ENCODE data around the gene MRPL24. TPM values are rescaled to one million over a fixed set of nuclear protein-coding genes. Genes with fewer than 3 reads are reported as not detected.

The MRPL24 gene
- total and polyA plus RNA-seq, 9 of the 15 experiments (the other 6 are each of a cell fraction or from before 2014, with no cell fraction given), result 74.3 to 267 (median 113) TPM

DNA sequence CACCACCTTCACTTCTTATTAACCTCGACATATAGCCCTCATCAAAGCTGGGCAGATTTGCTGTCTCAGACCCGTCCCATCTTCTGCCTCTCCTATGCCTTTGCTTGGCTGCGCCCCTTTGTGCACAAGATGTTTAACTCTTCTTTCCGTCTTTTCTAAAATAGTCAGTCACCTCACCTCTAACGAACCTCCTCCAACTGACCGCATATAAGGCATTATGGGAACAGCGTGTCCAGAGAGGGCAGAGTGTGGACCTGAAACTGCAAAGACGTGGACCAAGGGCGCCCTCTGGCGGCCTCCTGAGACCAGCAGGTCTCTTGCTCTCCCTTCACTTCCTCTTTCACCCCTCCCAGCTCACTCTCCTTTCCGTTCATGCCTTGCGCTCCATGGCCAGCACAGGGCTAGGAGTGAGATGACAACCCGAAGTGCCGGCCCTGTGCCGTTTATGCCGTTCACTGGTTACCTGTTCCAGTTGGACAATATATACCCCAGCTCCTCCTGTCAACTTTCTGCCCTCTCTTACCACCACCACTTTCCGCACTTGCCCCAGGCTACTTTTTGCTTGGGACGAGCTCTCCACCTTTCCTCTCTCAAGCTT, 15.1 kb downstream of the MRPL24 start (continued):
- TF ChIP-seq TFAM (CRISPR knock-in tag; conservative IDR thresholded peaks at IDR 0.05), result no peak
- TF ChIP-seq FOXP4 (CRISPR knock-in tag; IDR thresholded peaks at IDR 0.05; ENCODE audit: borderline replicate concordance), result no peak
- TF ChIP-seq ZNF445 (CRISPR knock-in tag; IDR thresholded peaks at IDR 0.05; ENCODE audit: low read depth), result no peak
- TF ChIP-seq, protein P1, sequence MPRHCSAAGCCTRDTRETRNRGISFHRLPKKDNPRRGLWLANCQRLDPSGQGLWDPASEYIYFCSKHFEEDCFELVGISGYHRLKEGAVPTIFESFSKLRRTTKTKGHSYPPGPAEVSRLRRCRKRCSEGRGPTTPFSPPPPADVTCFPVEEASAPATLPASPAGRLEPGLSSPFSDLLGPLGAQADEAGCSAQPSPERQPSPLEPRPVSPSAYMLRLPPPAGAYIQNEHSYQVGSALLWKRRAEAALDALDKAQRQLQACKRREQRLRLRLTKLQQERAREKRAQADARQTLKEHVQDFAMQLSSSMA (CRISPR knock-in tag; IDR thresholded peaks at IDR 0.05), result no peak
- TF ChIP-seq HDAC2 (IDR thresholded peaks at IDR 0.05), result peak; percentile 39; the same call in 1 of the 2 replicates
- TF ChIP-seq ZC3H4 (CRISPR knock-in tag; IDR thresholded peaks at IDR 0.05; ENCODE audit: borderline replicate concordance), result no peak
- TF ChIP-seq, protein P2, sequence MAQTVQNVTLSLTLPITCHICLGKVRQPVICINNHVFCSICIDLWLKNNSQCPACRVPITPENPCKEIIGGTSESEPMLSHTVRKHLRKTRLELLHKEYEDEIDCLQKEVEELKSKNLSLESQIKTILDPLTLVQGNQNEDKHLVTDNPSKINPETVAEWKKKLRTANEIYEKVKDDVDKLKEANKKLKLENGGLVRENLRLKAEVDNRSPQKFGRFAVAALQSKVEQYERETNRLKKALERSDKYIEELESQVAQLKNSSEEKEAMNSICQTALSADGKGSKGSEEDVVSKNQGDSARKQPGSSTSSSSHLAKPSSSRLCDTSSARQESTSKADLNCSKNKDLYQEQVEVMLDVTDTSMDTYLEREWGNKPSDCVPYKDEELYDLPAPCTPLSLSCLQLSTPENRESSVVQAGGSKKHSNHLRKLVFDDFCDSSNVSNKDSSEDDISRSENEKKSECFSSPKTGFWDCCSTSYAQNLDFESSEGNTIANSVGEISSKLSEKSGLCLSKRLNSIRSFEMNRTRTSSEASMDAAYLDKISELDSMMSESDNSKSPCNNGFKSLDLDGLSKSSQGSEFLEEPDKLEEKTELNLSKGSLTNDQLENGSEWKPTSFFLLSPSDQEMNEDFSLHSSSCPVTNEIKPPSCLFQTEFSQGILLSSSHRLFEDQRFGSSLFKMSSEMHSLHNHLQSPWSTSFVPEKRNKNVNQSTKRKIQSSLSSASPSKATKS (CRISPR knock-in tag; IDR thresholded peaks at IDR 0.05), result no peak
- no peak for TF ChIP-seq HMG20A (CRISPR knock-in tag; conservative IDR thresholded peaks at IDR 0.05)
- TF ChIP-seq NCOA6 (IDR thresholded peaks at IDR 0.05), result no peak
- 0 out of 2 replicates have a peak, but pooled peaks have one; percentile 55 for TF ChIP-seq SMARCA4 (IDR thresholded peaks at IDR 0.05)
- TF ChIP-seq, protein P3, sequence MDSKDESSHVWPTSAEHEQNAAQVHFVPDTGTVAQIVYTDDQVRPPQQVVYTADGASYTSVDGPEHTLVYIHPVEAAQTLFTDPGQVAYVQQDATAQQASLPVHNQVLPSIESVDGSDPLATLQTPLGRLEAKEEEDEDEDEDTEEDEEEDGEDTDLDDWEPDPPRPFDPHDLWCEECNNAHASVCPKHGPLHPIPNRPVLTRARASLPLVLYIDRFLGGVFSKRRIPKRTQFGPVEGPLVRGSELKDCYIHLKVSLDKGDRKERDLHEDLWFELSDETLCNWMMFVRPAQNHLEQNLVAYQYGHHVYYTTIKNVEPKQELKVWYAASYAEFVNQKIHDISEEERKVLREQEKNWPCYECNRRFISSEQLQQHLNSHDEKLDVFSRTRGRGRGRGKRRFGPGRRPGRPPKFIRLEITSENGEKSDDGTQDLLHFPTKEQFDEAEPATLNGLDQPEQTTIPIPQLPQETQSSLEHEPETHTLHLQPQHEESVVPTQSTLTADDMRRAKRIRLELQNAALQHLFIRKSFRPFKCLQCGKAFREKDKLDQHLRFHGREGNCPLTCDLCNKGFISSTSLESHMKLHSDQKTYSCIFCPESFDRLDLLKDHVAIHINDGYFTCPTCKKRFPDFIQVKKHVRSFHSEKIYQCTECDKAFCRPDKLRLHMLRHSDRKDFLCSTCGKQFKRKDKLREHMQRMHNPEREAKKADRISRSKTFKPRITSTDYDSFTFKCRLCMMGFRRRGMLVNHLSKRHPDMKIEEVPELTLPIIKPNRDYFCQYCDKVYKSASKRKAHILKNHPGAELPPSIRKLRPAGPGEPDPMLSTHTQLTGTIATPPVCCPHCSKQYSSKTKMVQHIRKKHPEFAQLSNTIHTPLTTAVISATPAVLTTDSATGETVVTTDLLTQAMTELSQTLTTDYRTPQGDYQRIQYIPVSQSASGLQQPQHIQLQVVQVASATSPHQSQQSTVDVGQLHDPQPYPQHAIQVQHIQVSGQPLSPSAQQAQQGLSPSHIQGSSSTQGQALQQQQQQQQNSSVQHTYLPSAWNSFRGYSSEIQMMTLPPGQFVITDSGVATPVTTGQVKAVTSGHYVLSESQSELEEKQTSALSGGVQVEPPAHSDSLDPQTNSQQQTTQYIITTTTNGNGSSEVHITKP (IDR thresholded peaks at IDR 0.05; ENCODE audit: partially characterized antibody), result peak; percentile 29
- TF ChIP-seq ZNF274 (IDR thresholded peaks at IDR 0.05; ENCODE audit: borderline replicate concordance, low read depth, low read length), result no peak
- no peak for TF ChIP-seq MAFG (tag; conservative IDR thresholded peaks at IDR 0.05)
- TF ChIP-seq BCLAF1 (IDR thresholded peaks at IDR 0.05; ENCODE audit: borderline replicate concordance in 1 of 2, control insufficient read depth in 1 of 2, low read depth in 2 of 2, low read length in 1 of 2), result 0 out of 4 replicates have a peak, but pooled peaks of 1 of the 2 experiments have one; percentile 13
- TF ChIP-seq E2F3 (CRISPR knock-in tag; IDR thresholded peaks at IDR 0.05), result no peak
- peak; percentile 36; the same call in 1 of the 2 replicates for TF ChIP-seq MTA3 (IDR thresholded peaks at IDR 0.05; ENCODE audit: borderline replicate concordance)
